Measurements from ENCODE around the gene TGFA.

TGFA gene

GRCh38 chr2:70458661-70459060 is 95.0 kb downstream of the TGFA start:
- no peak for DNase-seq

- no peak for DNase-seq
Observed at GRCh38 chr2:70456585-70457495, 96.8 kb downstream of the TGFA start.

GRCh38 chr2:70454936-70455544 is 98.6 kb downstream of the TGFA start:
- DNase-seq = no peak

- DNase-seq = no peak
Observed at GRCh38 chr2:70450641-70451250, 102.9 kb downstream of the TGFA start.

GRCh38 chr2:70448041-70448440 is 105.6 kb downstream of the TGFA start:
- no peak for DNase-seq

GRCh38 chr2:70443726-70444125 is 109.9 kb downstream of the TGFA start:
- no peak for DNase-seq

GRCh38 chr2:70443078-70443465 is 110.6 kb downstream of the TGFA start:
- DNase-seq = no peak

- DNase-seq = no peak
Observed at GRCh38 chr2:70442301-70443077, 111.1 kb downstream of the TGFA start.

GRCh38 chr2:70440621-70441020 is 113.0 kb downstream of the TGFA start:
- no peak for DNase-seq

- no peak for DNase-seq
Observed at GRCh38 chr2:70435138-70435537, 118.5 kb downstream of the TGFA start.

GRCh38 chr2:70433315-70433714 is 120.3 kb downstream of the TGFA start:
- no peak for DNase-seq

GRCh38 chr2:70431716-70432347 is 121.8 kb downstream of the TGFA start:
- no peak for DNase-seq

GRCh38 chr2:70426341-70426740 is 127.3 kb downstream of the TGFA start:
- no peak for DNase-seq

GRCh38 chr2:70425682-70426301 is 127.8 kb downstream of the TGFA start:
- DNase-seq = peak; percentile 0

GRCh38 chr2:70420740-70421139 is 132.9 kb downstream of the TGFA start:
- DNase-seq = no peak

GRCh38 chr2:70420143-70420542 is 133.5 kb downstream of the TGFA start:
- DNase-seq = no peak

GRCh38 chr2:70418514-70418913 is 135.1 kb downstream of the TGFA start:
- DNase-seq = no peak

GRCh38 chr2:70417011-70417410 is 136.6 kb downstream of the TGFA start:
- DNase-seq = no peak

- DNase-seq = no peak
Observed at GRCh38 chr2:70412294-70413070, 141.1 kb downstream of the TGFA start.

- no peak for DNase-seq
Observed at GRCh38 chr2:70411483-70412125, 142.0 kb downstream of the TGFA start.

All from NCI-H1105 treated with DMSO at 0.1 percent for 48 hours (cell line).